GM19043 (cell line): ENCODE data around the gene CDKN1B.
A peak's percentile ranks its signal among the peaks of the same experiment; 100 is the strongest.

ENCODE experiments used
- ATAC-seq: cut with Tn5 transposase; IDR thresholded peaks from one replicate; pipeline ENCODE4 v1.9.1; 2021; ENCODE audit warnings: low read depth; ENCODE audit not compliant: unreplicated experiment

Gene CDKN1B

DNA sequence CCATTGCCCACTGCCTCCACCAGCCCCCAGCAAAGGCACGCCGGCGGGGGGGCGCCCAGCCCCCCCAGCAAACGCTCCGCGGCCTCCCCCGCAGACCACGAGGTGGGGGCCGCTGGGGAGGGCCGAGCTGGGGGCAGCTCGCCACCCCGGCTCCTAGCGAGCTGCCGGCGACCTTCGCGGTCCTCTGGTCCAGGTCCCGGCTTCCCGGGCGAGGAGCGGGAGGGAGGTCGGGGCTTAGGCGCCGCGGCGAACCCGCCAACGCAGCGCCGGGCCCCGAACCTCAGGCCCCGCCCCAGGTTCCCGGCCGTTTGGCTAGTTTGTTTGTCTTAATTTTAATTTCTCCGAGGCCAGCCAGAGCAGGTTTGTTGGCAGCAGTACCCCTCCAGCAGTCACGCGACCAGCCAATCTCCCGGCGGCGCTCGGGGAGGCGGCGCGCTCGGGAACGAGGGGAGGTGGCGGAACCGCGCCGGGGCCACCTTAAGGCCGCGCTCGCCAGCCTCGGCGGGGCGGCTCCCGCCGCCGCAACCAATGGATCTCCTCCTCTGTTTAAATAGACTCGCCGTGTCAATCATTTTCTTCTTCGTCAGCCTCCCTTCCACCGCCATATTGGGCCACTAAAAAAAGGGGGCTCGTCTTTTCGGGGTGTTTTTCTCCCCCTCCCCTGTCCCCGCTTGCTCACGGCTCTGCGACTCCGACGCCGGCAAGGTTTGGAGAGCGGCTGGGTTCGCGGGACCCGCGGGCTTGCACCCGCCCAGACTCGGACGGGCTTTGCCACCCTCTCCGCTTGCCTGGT is at the start of gene CDKN1B:
CDKN1B (plus strand) TSS at position 576 of the 793 bp plus-strand sequence. CDS start 472 bp downstream, outside the sequence.
- peak; percentile 36 for ATAC-seq

- ATAC-seq, result no peak
These were observed 49.2 kb upstream of the CDKN1B start for GRCh38 chr12:12668005-12668404.

DNA sequence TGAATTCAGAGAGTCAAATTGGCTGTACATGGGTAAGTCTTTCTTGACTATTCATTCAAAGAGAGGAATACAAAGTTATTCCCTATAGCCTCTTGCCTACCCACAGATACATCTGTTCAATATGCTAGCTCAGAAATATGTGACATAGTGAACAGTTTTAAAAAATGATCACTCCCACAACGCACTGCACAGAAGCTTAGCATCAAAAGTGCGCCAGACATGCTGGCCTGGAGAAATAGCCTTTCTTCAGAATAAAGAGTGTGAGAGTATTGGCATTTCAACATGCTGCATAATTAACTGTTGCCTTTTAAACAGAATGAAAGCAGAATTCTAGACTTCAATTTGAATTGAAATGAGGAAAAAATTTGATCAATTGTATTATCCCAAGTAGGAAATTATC is 48.1 kb upstream of the CDKN1B start:
- no peak for ATAC-seq

GRCh38 chr12:12671850-12672660 is 45.1 kb upstream of the CDKN1B start:
- no peak for ATAC-seq

- peak; percentile 72 for ATAC-seq
These were observed 43.9 kb upstream of the CDKN1B start for GRCh38 chr12:12673296-12673695.

DNA sequence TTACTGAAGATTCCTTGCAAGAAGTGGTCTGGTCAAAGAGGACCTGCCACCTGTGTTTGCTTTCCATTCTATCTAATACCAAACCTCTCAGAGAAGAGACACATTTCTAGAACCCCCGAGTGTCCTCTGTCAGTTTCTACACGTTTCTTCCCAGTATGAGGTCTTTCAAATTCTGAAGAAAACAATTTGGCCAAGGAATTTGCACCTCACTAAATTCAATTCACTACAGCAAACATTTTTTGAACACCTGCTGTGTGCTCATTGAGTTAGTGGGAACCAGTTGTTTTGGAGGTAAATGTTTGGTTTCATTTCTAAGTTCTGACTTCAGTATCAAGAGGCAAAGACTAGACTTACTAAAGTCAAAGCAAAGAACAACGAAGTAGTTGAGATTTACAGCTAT is 40.6 kb upstream of the CDKN1B start:
- no peak for ATAC-seq

DNA sequence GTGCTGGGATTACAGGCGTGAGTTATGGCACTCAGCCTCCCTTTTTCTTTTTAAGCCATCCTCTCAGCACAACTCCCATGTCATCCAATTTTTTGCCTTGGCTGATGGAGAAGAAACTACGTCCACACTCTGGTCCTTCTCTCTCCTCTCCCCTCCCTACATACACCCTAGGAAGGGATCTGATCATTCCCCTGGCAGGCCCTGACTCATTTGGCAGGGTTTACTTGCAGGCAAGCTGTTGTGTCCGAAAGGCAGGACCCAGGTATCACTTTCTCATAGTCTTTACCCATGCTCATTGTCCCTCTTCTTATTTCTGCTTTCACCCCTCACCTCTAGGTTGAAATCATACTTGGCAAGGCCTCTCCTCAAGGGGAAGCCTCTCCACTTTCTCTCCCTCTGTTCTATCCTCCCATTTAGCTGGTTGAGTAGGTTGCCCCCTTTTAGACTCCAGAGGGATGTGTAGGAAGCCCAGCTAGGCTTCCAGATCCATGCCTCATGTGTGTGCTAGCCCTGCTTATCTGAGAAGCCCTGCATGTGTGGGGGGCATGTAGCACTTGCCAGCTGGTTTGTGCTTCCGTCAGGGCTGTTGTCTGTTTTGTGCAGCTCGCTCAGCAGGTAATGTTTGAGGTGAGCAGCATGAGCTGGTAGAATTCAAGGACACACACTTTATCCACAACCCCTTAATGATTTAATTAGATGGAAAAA is 36.0 kb upstream of the CDKN1B start:
- ATAC-seq, result no peak

DNA sequence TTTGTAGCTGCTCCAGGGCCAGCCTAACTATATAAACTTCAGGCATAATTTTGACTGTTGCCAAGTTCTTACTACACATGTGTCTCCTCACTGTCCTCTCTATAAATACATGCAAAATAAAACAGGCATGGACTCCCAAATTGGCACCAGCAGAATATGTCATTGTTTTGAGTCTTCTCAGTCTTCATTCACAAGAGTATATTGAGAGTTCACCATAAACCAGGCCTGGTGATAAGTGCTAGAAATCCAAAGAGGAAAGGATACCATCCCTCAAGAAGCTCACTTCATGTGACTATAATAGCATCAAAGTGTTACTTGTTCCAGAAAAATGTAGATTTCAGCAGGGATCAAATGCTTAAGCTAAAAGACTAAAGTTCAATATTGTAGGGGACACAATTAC is 34.9 kb upstream of the CDKN1B start:
- no peak for ATAC-seq

DNA sequence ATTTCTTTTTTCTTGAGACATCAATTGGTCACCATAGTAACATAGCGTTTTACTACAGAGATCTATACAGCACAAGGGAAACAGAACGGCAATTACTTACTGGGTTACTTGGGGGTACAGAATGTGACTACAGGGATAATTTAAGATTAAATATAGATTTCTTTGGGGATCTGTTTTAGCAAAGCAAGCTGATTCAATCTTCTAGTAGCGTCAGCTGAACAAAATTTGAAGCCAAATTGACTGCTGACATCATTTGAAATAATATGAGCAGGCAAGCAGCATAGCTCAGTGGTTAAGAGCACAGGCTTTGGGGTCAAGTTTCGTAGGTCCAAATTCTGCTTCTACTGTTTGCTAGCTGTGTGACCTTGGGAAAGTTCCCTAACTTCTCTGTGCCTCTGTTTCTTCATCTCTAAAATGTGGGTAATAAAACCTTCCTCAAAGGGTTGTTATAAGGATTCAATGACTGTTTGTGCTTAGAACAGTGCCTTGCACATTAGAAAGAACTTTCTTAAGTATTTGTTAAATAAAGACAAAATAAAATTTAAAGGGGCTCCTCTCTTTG is 34.0 kb upstream of the CDKN1B start:
- ATAC-seq, result no peak

GRCh38 chr12:12683725-12684124 is 33.4 kb upstream of the CDKN1B start:
- no peak for ATAC-seq

- ATAC-seq, result no peak
These were observed 32.6 kb upstream of the CDKN1B start for GRCh38 chr12:12684375-12685106.

DNA sequence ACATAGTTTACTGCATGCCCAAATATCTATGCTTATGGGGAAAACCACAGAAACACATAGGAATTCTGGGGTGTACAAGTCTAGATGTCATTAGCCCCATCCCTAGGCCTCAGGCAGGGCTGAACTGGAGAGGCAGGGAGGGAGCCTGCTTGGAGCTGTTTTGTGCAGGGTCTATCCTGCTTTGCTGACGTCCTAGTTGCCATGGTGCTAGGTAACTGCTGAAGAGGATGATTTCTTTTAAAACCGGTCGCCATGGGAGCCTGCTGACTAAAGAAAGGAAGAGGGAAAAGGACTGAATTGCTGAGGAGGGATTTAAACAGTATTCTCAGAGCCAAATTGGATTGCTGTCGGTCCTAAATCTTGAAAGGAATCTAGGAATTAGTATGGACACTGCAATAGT is 31.9 kb upstream of the CDKN1B start:
- no peak for ATAC-seq

DNA sequence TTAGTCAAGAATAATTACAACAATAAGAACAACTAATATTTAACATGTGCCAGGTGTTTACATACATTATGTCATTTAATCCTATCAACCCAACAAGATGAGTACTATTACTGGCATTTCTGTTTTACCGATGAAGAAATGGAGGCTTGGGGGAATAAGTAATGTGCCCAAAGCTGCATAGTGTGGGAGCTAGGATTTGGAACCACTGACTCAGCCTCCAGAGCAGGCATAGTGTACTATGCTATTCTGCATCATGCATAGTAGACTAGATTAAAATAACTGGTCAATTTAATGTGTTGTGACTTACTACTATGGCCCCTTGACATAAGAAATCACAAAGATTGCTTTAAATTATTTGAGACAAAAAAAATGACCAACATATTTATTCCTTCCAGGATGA is 30.7 kb upstream of the CDKN1B start:
- ATAC-seq, result no peak

DNA sequence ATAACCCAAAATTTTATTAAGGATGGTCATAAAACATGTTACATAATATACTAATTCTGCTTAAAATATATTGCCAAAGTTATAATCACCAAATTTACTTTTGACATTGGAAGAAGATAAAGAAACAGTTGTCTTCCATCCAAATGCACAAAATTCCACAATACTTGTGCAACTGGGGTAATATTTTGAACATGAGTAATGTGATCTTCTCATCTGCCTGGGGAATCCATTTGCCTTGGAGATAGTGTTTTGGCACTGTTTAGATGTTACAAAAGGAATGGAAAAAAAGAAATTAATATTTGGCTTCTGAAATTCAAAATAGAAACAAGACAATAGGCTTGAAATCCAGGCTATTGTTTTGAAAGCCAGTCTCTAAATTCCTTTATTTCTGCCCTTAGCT is 30.2 kb upstream of the CDKN1B start:
- ATAC-seq, result no peak

DNA sequence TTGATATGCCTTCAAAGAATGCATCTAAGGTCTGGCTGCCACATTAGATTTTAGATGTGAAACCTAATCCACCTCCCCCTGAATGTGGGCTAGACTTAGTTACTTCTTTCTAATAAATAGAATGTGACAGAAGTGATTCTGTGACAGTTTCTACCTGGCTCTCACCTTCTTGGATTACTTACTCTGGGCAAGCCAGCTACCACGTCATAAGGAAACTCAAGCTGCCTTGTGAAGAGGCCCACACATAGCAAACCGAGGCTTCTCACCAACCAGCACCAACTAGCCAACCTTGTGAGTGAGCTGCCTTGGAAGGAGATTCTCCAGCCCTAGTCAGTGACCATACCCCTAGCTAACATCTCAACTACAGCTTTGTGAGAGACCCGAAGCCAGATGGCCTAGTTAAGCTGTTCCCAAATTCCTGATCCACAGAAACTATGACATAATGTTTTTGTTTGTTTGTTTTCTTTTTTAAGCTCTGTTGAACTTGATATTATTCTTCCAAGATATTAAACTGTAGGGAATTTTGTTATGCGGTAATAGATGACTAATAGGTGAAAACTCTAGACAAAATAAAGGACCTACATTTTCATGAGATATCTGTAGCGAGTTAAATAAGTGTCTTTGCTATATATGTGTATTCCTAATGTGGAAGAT is 27.4 kb upstream of the CDKN1B start:
- no peak for ATAC-seq

DNA sequence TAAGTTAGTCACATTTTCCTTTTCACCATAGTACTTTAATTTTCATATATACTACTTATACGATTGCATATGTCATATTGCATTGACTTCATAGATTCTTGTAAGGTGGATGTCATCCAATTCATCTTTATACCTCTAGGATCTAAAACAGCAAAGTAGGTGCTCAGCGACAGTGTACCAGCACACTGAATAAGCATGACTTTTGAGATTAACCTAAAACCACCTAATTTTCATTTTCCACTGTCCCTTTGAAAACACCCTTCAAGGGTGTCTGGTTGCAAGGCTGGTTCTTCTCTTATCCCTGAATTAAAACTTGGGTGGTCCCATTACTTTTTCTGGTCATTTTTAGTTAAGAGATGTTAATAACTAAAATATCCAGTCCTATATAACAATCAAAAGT is 25.6 kb upstream of the CDKN1B start:
- ATAC-seq, result no peak

DNA sequence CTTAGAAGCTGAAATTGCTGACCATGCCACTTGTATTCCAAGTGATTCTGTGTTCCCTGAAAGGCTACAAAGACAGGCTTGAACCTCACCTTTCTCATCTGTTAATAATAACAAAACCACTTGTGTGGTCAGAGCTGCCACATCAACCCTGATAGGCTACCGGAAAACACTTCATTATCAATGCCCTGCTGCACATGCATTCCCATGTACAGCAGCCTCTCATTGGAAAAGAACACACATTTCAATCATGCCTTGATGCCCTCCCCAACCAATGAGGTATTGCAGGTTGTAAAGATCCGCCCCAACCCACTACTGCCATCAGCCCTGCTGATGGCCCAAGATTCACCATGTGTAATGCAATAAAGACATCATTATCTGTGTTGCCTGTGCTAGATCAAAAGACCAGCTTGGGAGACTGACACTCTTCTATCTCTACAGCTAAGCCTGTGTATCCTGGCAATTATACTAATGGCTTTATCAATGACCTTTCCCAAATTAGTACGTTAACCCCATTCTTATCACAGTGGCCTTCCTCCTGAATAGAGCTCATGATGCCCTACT is 24.0 kb upstream of the CDKN1B start:
- ATAC-seq, result no peak

GRCh38 chr12:12696562-12697383 is 20.4 kb upstream of the CDKN1B start:
- ATAC-seq, result peak; percentile 58

GRCh38 chr12:12699345-12699744 is 17.8 kb upstream of the CDKN1B start:
- ATAC-seq, result no peak
